D721Med (cell line): ENCODE measurements around the gene GPC6.

Experiments used
- DNase-seq: peaks from one replicate; pipeline ENCODE4 v3.0.0; 2011; ENCODE audit warnings: low spot score; ENCODE audit not compliant: insufficient read length
- FAIRE-seq: peaks from 2 replicates; lab custom pipeline; 2011; peaks lifted over from hg19 to GRCh38; lab: Jason Lieb, UNC
- TF ChIP-seq, protein P1 (sequence below): IDR thresholded peaks from 2 replicates; pipeline ENCODE4 v1.5.1; 2012; ENCODE audit warnings: mild to moderate bottlenecking, control low read depth; ENCODE audit not compliant: insufficient read depth; ENCODE audit errors: missing control alignments

Gene GPC6

DNA sequence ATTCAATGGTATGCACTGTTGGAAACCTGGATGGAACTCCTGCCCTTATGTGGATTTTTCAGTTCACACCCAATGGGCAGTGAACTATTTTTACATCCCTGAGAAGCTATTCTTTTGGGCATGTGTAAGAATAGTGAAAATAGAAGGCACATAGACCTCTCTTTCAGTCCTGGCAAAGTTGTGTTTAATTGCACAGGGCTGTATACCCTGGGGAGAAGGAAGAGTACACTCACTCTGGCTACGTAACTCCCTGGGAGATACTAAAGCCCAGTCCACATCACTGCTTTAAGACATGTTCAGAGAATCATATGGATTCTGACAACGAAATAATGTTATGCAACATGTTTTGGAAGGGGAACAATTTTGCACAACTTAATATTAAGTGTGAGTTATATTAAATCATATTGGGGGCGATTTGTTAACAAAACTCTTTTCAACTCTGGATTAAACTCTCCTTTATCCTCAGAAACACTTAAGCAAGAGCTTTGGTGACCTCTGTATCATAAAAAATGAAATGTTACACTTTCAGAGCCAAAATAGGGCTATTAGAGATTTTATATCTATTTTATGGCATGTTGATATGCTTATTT is 1086.8 kb downstream of the GPC6 start:
- DNase-seq (no peak), FAIRE-seq (no peak)
- TF ChIP-seq, protein P1, sequence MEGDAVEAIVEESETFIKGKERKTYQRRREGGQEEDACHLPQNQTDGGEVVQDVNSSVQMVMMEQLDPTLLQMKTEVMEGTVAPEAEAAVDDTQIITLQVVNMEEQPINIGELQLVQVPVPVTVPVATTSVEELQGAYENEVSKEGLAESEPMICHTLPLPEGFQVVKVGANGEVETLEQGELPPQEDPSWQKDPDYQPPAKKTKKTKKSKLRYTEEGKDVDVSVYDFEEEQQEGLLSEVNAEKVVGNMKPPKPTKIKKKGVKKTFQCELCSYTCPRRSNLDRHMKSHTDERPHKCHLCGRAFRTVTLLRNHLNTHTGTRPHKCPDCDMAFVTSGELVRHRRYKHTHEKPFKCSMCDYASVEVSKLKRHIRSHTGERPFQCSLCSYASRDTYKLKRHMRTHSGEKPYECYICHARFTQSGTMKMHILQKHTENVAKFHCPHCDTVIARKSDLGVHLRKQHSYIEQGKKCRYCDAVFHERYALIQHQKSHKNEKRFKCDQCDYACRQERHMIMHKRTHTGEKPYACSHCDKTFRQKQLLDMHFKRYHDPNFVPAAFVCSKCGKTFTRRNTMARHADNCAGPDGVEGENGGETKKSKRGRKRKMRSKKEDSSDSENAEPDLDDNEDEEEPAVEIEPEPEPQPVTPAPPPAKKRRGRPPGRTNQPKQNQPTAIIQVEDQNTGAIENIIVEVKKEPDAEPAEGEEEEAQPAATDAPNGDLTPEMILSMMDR, result no peak

DNA sequence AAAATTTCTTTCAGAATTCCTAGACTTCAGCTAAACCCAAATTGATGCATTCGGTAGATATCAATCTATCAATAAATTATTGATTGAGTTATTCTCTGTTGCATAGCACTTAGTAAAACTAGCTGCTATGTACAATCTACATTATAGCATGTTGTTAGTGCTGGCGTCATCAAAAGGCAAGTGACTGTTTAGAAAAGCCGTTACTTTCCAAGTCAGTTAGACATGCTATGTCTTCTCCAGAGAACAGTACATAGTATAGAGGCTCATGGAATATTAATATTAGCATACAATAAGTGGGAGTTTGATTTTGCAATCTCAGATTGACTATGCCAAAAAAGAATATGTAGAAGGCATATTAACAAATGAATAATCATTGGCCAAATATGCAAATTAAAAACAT is 1087.3 kb downstream of the GPC6 start:
- FAIRE-seq, result no peak
- TF ChIP-seq, protein P1, result no peak
- no peak for DNase-seq

DNA sequence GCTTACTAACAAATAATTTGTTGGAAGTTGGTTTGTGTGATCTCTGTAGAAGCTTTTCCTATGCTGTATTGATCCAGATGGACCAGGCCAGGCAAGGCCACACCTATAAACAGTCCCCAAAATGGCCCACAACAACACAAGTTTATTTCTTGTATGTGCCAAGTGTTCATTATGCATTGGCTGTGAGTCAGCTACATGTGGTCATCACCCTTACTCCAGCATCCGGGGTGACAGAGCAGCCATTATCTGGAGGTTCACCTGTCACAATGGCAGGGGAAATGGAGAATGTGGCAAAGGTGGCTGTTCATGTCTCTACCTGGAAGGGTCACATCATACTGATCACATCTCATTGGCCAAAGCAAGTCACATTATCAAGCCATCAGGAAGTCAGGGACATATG is 1088.6 kb downstream of the GPC6 start:
- TF ChIP-seq, protein P1, result no peak
- FAIRE-seq (no peak), DNase-seq (no peak)

DNA sequence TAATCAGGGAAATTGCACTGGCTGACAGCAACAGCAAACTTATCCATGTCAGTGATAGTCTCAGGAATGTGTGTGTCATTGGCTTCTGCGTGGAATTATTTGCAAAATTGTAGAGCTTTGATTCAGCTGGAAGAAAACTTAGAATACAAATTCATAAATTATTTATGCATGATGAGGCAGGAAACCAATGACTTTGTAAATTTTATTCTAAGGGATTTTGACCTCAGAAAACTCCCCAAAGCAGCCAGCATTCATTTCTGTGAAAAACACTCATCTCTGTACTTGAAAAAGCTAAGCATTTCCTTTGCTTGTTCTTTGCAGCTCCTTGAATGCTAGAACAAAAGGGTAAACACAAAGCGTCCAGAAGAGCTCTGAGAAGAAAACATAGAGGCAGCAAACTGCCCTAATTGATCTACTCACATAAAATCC is 1090.5 kb downstream of the GPC6 start:
- FAIRE-seq (no peak), DNase-seq (no peak)
- TF ChIP-seq, protein P1, result no peak

DNA sequence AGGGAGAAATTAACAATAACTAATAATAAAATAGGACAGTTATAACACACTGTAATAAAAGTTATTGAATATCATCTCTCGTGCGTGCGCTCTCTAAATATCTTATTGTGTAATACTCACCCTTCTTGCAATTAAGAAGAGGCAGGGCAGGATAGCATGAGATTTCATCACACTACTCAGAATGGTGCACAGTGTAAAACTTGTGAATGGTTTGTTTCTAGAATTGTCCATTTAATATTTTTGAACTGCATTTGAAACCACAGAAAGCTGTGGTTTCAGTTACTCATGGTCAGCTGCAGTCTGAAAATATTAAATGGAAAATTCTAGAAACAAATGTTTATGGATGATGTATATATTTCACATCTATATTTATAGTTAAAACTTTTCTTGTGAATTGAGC is 1091.8 kb downstream of the GPC6 start:
- TF ChIP-seq, protein P1, result no peak
- DNase-seq, result no peak
- FAIRE-seq, result no peak

DNA sequence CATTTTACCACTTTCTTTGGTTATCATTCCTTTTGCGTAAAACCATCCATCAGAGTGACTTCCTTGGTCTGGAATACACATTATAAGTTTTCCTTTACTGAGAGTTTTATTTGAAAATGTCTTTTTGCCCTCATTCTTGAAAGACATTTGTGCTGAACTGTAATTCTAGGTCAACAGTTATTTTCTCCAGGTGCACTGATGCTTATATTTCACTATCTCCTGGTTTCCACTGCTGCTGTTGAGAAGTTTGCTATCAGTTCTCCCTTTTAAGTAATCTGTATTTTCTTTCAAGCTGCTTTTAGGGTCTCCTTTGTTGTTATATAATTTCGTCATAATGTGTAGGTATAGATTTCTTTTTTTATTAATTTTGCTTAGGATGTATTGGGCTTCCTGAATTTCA is 1092.9 kb downstream of the GPC6 start:
- DNase-seq, result no peak
- no peak for FAIRE-seq
- TF ChIP-seq, protein P1, result no peak

DNA sequence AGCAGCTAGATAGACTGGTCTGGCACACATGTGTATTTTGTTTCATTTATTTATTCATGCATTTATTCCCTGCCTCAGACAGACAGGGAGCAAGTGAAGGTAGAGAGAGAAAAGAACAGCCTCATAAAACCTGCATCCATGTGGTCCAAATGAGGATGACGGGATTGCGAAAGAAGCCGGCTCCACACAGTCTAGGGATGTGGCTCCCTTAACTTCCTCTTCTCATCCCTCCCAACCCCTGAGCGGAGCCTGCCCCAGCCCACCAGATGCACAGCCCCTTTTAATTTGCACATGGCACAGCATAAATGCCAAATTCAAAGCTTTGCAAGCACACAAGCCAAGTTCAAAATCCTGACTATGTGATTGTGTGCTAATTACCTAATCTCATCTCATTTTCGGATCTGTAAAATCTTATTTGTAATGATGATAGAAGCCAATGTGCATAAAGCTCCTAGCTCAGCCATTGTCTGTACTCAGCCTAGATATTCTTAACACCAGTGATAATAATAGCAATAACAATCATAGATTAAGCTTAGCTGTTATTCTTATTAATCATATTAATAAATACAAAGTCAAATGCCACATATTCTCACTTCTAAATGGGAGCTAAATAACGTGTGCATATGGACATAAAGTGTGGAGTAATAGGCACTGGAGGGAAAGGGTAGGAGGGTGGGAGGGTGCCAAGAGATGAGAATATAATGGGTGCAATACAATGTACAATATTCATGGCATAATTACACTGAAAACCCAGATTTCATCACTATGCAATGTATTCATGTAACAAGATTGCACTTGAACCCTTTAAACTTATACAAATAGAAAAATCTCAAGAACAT is 1096.5 kb downstream of the GPC6 start:
- TF ChIP-seq, protein P1, result no peak

More for the DNA sequence above, 1096.5 kb downstream of the GPC6 start:
- DNase-seq, result no peak
- no peak for FAIRE-seq
